K562 (cell line): Measurements from ENCODE around the gene KCND3. TPM values are rescaled to one million over a fixed set of nuclear protein-coding genes. Genes with fewer than 3 reads are reported as not detected.

Source experiments
- ATAC-seq: fragments of 200-7000 bp; cut with Tn5 transposase; 3 replicates; pipeline ENCODE4 v1.9.1; 2020; ENCODE audit warnings: moderate library complexity
- BruUV-seq: library from RNA; stranded (reverse); fragments of 400-500 nt; replicated peaks from 2 replicates; lab custom pipeline; 2021; lab: Mats Ljungman, UMichigan
- CTCF ChIA-PET: fragments of 300-600 bp; formaldehyde crosslinking; extraction: SDS; loops from one replicate; lab custom pipeline; 2021; ENCODE audit warnings: low intra/inter-chr PET ratio; lab: Yijun Ruan, JAX
- POLR2A ChIA-PET: fragments of 300-600, 350-650 bp; sonication (Branson Sonifier 250); formaldehyde crosslinking; extraction: SDS; loops from one replicate; lab custom pipeline; 2021; ENCODE audit warnings: antibody characterized with exemption, inconsistent platforms; lab: Yijun Ruan, JAX
- DNase-seq, 4 experiments: peaks; one replicate each; pipeline versions ENCODE4 v3.0.0 to v3.0.0-alpha.2; 2011 to 2018; ENCODE audit warnings: low spot score in 3 of 4, mixed read lengths in 3 of 4; ENCODE audit errors: extremely low read depth in 1 of 4
- FAIRE-seq: peaks from 2 replicates; lab custom pipeline; 2011; peaks lifted over from hg19 to GRCh38; lab: Jason Lieb, UNC
- H2AFZ ChIP-seq: 2 replicates; pipeline ENCODE4 v1.6.0; 2011; ENCODE audit warnings: low read depth, low read length, control low read depth, inconsistent platforms
- H3K27ac ChIP-seq: fragments of 200-600 bp; 3 replicates; pipeline ENCODE4 v1.8.0; 2011; ENCODE audit warnings: low read depth, mild to moderate bottlenecking, control low read depth, inconsistent platforms, low read length, moderate library complexity, mixed read lengths; ENCODE audit errors: extremely low read depth
- H3K27me3 ChIP-seq, 2 experiments: fragments of 300-600 bp in 1 of 2; 2 replicates in 1 of 2; 3 replicates in 1 of 2; pipeline versions ENCODE4 v1.6.0 to v1.8.0; 2011; ENCODE audit warnings: inconsistent platforms in 2 of 2, low read length in 2 of 2, mild to moderate bottlenecking in 1 of 2, mixed read lengths in 1 of 2, moderate library complexity in 1 of 2; ENCODE audit not compliant: control insufficient read depth in 2 of 2, insufficient read depth in 2 of 2
- H3K36me3 ChIP-seq: fragments of 300-600 bp; 3 replicates; pipeline ENCODE4 v1.8.0; 2011; ENCODE audit warnings: mild to moderate bottlenecking, low read length, inconsistent platforms; ENCODE audit not compliant: control insufficient read depth, insufficient read depth
- H3K4me1 ChIP-seq, 2 experiments: fragments of 200-600 bp in 1 of 2; replicated peaks in 1 of 2; 2 replicates in 1 of 2; 3 replicates in 1 of 2; pipeline versions ENCODE4 v1.5.1 to v1.8.0; 2011; ENCODE audit warnings: inconsistent platforms in 2 of 2, low read length in 2 of 2, mild to moderate bottlenecking in 1 of 2, mixed read lengths in 1 of 2, moderate library complexity in 1 of 2; ENCODE audit not compliant: control insufficient read depth in 2 of 2, insufficient read depth in 2 of 2
- H3K4me2 ChIP-seq: 2 replicates; pipeline ENCODE4 v1.6.1; 2011; ENCODE audit warnings: low read length, control low read depth, inconsistent platforms, mixed read lengths; ENCODE audit not compliant: insufficient read depth
- H3K4me3 ChIP-seq: fragments of 200-600 bp; sonication (generic), shearing (Covaris generic); 2 replicates; pipeline ENCODE4 v1.5.1; 2016; ENCODE audit warnings: control low read depth, inconsistent platforms
- H3K79me2 ChIP-seq: fragments of 200-600 bp; 3 replicates; pipeline ENCODE4 v1.8.0; 2011; ENCODE audit warnings: low read length, inconsistent platforms; ENCODE audit not compliant: control insufficient read depth, insufficient read depth
- H3K9ac ChIP-seq, 2 experiments: 2 replicates each; pipeline versions ENCODE4 v1.6.0 to v1.6.1; 2011; ENCODE audit warnings: low read depth in 2 of 2, low read length in 2 of 2, control low read depth in 1 of 2, inconsistent platforms in 1 of 2, mild to moderate bottlenecking in 1 of 2, mixed read lengths in 1 of 2; ENCODE audit not compliant: insufficient read depth in 1 of 2
- H3K9me1 ChIP-seq: one replicate; pipeline ENCODE4 v1.6.0; 2011; ENCODE audit warnings: inconsistent platforms, mild to moderate bottlenecking, low read length, moderate library complexity; ENCODE audit not compliant: control insufficient read depth, insufficient read depth
- H3K9me3 ChIP-seq: replicated peaks from 2 replicates; pipeline ENCODE4 v1.5.1; 2011; ENCODE audit warnings: low read depth, low read length, inconsistent platforms; ENCODE audit not compliant: control insufficient read depth, insufficient read depth
- H4K20me1 ChIP-seq: replicated peaks from 2 replicates; pipeline ENCODE4 v1.6.1; 2011; ENCODE audit warnings: low read length, inconsistent platforms, mixed read lengths; ENCODE audit not compliant: control insufficient read depth, insufficient read depth
- ARID1B ChIP-seq: fragments of 450-650 bp; IDR thresholded peaks from 2 replicates; pipeline ENCODE4 v1.6.1; 2016; ENCODE audit warnings: antibody characterized with exemption, mild to moderate bottlenecking, inconsistent platforms
- CHD2 ChIP-seq: IDR thresholded peaks from 2 replicates; pipeline ENCODE4 v1.6.1; 2011; ENCODE audit warnings: low read depth, low read length
- EGR1 ChIP-seq: fragments of 450-650 bp; conservative IDR thresholded peaks from 2 replicates; pipeline ENCODE4 v1.6.1; 2017; ENCODE audit warnings: mild to moderate bottlenecking
- KDM4B ChIP-seq, 2 experiments: fragments of 450-650 bp in 1 of 2; sonication (generic) in 1 of 2; IDR thresholded peaks; 2 replicates each; pipeline ENCODE4 v1.6.1; 2016 to 2017; ENCODE audit warnings: borderline replicate concordance in 2 of 2, antibody characterized with exemption in 1 of 2, low read depth in 1 of 2, mild to moderate bottlenecking in 1 of 2
- PYGO2 ChIP-seq: fragments of 450-650 bp; IDR thresholded peaks from 2 replicates; pipeline ENCODE4 v1.6.1; 2016; ENCODE audit warnings: mild to moderate bottlenecking, missing genetic modification characterization, moderate library complexity, missing compliant biosample characterization
- RAD21 ChIP-seq, 2 experiments: fragments of 250-450 bp in 1 of 2; fragments of 450-650 bp in 1 of 2; sonication (Bioruptor Pico) in 1 of 2; formaldehyde crosslinking in 1 of 2; IDR thresholded peaks in 1 of 2; conservative IDR thresholded peaks in 1 of 2; 2 replicates each; pipeline versions ENCODE4 v1.4.0 to v1.8.0; 2020 to 2022; ENCODE audit warnings: mild to moderate bottlenecking in 2 of 2, moderate library complexity in 1 of 2
- ZEB2 ChIP-seq: fragments of 450-650 bp; IDR thresholded peaks from 2 replicates; pipeline ENCODE4 v1.6.1; 2016
- ZNF23 ChIP-seq: fragments of 250-450 bp; sonication (Bioruptor Pico); IDR thresholded peaks from 2 replicates; pipeline ENCODE4 v1.4.0; 2020; ENCODE audit warnings: mild to moderate bottlenecking
- WGBS: fragments of 100-300 bp; shearing (Covaris generic); methylation state at CpG from one replicate; pipeline ENCODE4 v1.1.6; 2016; ENCODE audit warnings: low coverage, mixed read lengths; ENCODE audit not compliant: insufficient coverage; ENCODE audit errors: missing lambda C conversion rate; 5-methylcytosine and 5-hydroxymethylcytosine counted together
- in situ Hi-C: fragments of 300-500 bp; cut with MboI; formaldehyde crosslinking; loops from 4 replicates; pipeline ENCODE4 v1.15.0; 2018; ENCODE audit warnings: inconsistent platforms, mixed read lengths
- intact Hi-C: fragments of 100-400 bp; cut with micrococcal nuclease; formaldehyde crosslinking; loops from 2 replicates; pipeline ENCODE4 v1.14.2; 2022
- polyA plus RNA-seq, 8 experiments: library from polyadenylated mRNA; depleted of rRNA in 4 of 8; stranded (reverse) in 5 of 8; unstranded in 3 of 8; fragments of >200 nt; fragmentation: Nextera tagmentation in 2 of 8; fragmentation: Illumina TruSeq in 1 of 8; extraction: Ambion mirVana in 2 of 8; extraction: Trizol in 1 of 8; gene quantifications; 2 replicates each; pipeline versions ENCODE4 v1.2.1 to v1.2.3, GENCODE V29; 2011 to 2014; ENCODE audit warnings: inconsistent platforms in 1 of 8, missing spikeins in 1 of 8
- total RNA-seq, 7 experiments: library from RNA; depleted of rRNA in 6 of 7; stranded (reverse); fragments of >200 nt in 6 of 7; fragmentation: Illumina TruSeq in 2 of 7; extraction: Trizol in 2 of 7; gene quantifications; 2 replicates each; pipeline versions ENCODE4 v1.2.1 to v1.2.3, GENCODE V29; 2011 to 2021; ENCODE audit warnings: low replicate concordance in 1 of 7
- TF ChIP-seq, protein P1 (sequence below): conservative IDR thresholded peaks from 2 replicates; pipeline ENCODE4 v1.6.1; 2011; ENCODE audit warnings: low read depth, mild to moderate bottlenecking, low read length; ENCODE audit not compliant: control insufficient read depth

KCND3 gene
- total and polyA plus RNA-seq, 9 of the 15 experiments (the other 6 are each of a cell fraction or from before 2014, with no cell fraction given), result not detected

DNA sequence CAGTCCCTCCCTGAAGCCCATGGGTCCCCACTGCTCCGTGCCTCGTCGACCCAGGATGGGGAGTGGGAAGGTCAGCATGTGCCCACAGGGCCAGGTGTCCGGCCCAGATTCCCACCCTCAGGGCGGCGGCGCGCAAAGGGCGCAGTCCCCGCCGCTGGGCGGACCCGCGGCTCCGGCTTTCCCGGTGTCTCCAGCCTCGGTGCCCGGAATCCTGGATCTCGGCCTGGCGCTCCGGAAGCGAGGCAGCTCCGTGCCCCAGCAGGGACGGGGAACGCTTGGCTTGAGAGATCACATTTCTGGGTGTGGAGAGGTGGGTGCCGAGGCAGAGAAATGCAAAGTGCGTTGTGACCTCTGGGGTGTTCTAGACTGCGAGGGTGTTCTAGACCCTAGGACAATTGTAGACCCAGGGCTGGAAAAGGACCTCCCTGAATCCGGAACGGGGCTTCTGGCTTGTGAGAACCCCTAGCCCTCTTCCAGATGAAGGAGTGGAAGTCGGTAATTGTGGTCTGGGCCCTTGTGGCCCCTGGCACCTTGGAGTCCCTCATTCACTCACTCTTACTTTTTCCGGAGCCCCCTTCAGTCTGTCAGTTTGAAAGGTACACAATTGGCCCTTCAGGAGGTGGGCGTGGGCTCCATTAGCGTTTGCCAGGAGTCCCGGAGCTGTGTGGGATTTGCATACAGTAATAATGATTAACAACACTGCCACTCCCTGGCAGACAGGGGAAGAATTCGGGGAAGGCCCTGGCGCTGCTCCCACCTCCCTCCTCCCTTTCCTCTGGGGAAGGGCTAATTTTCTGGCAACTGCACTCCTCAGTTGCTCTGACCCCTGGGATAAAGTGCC lies 1.6 kb upstream of the KCND3 start (continued):
- TF ChIP-seq RAD21 (CRISPR knock-in tag; conservative IDR thresholded peaks at IDR 0.05 in 1 of 2, IDR thresholded peaks at IDR 0.05 in 1 of 2) (peak in 1 of 2 experiments; percentile 37; a peak in 2 of 4 replicates), ZNF23 (CRISPR knock-in tag) (no peak), ARID1B (no peak), PYGO2 (tag) (no peak)

DNA sequence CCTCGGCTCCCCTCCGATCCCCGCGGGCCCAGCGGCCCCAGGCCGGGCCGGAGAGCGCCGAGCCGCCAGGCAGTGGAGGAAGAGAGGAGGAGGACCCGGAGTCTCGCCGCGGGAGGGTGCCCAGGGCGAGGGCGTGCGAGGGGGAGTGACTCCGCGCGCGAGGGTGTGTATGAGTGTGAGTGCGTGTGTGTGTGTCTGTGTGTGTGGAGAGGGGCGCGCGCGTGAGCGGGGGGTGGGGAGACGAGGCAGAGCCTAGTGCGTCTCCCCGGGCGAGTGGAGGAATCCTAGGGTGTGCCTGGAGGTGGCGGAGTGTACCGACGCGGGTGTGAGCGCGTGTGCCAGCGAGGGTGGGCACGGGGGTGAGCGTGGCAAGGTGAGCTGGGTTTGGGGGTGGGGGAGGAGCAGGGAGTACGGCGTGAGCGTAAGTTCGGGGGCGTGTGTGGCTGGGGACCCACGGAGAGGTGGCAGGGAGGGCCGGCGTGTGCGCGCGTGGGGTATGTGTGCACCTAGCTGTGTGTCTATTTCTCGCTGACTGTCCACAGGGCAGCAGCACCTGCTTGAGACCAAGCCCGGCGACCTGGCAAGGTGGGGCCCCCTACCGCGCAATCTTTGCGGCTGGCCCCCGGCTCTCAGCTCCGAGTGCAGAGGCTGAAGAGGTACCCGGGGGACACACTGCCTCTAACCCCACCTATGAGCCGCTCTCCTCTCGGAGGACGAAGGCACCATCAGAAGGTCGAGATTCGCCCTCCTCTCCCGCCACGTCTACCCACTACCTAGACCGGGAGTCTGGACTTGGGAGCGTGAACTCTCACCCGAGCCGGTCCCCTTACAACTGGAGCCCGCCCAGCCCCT lies 784 bp upstream of the KCND3 start:
- CTCF ChIA-PET, result no interaction called here
- BruUV-seq, result no TSS peak
- Histone ChIP-seq H3K27me3 (peaks cover 30 to 66% of the 10 kb centered on the region in 2 experiments), H3K27ac (no peak overlapping the region), H3K9me1 (no peaks in the 10 kb centered on the region), H3K9me3 (no peaks in the 10 kb centered on the region), H3K4me1 (peaks cover 0 to 16% of the 10 kb centered on the region in 2 experiments; a peak in 1 of 5 replicates), H3K79me2 (no peaks in the 10 kb centered on the region), H2AFZ (no peak overlapping the region), H3K4me2 (no peak overlapping the region), H4K20me1 (no peaks in the 10 kb centered on the region; the same call in none of the 2 replicates), H3K36me3 (no peaks in the 10 kb centered on the region), H3K4me3 (no peak overlapping the region), H3K9ac (no peak overlapping the region)
- in situ Hi-C loops, result no loop called here
- intact Hi-C loops, result no loop called here
- DNase-seq (no peak), FAIRE-seq (no peak), ATAC-seq (no peak; the same call in 2 of the 3 replicates)
- 12% methylated on average over 46 of the region's 72 CpGs for WGBS
- POLR2A ChIA-PET, result no interaction called here
- TF ChIP-seq CHD2 (no peak), KDM4B (IDR thresholded peaks at IDR 0.05; ENCODE audit: borderline replicate concordance in 2 of 2, low read depth in 1 of 2) (no peak), EGR1 (0 out of 2 replicates have a peak, but pooled peaks have one; percentile 5), ZEB2 (no peak)
- TF ChIP-seq, protein P1, sequence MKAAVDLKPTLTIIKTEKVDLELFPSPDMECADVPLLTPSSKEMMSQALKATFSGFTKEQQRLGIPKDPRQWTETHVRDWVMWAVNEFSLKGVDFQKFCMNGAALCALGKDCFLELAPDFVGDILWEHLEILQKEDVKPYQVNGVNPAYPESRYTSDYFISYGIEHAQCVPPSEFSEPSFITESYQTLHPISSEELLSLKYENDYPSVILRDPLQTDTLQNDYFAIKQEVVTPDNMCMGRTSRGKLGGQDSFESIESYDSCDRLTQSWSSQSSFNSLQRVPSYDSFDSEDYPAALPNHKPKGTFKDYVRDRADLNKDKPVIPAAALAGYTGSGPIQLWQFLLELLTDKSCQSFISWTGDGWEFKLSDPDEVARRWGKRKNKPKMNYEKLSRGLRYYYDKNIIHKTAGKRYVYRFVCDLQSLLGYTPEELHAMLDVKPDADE, result no peak
